GM18517 (cell line): ENCODE data around the gene SCN4A.
"Not testable (repeated sequence)": the region's sequence is repeated elsewhere in the genome, so short reads cannot be mapped to it uniquely, and the experiment has no call there.

ENCODE experiments used
- ATAC-seq: cut with Tn5 transposase; IDR thresholded peaks from one replicate; pipeline ENCODE4 v1.9.1; 2021; ENCODE audit warnings: mild to moderate bottlenecking, moderate library complexity; ENCODE audit not compliant: unreplicated experiment

SCN4A gene

DNA sequence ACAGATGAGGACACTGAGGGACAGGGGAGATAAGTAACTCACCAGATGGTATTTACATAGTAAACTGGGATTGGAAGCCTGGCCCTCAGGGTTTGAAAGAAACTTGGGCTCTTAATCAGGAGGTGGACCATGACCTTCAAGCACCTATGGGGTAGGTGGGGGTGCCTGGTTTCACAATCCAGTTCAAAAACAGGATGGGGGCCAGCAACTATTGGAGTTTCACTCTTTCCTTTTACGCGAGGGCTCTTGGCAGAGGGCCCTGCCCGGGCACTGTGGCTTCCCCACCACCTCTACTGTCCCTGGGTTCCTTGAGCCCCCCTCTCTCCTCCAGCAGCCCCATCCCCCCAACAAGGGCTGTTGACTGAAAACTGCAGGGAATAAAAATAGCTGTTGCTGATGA is 14.1 kb upstream of the SCN4A start:
- ATAC-seq, result no peak

- no peak for ATAC-seq
Measured at GRCh38 chr17:63985387-63986140, 12.8 kb upstream of the SCN4A start.

- ATAC-seq, result no peak
Measured at GRCh38 chr17:63984651-63985386, 12.1 kb upstream of the SCN4A start.

DNA sequence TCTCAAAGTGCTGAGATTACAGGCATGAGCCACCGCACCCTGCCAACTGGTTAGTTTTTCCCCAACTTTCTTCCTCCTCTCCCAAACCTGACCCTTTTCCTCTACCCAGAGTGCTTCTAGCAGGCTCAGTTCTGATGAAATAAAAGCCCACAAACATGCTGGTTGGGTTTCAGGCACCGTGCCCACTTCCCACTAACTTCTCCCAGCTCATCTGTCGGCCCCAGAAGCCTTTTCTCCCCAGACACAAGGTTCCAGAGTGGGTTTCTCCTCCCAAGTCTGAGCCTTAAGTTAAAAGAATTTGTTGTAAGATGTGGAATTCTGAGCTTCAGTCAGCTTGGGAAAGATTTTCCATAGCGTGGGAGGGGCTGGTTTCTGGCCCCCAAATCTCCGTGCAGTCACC is 11.5 kb upstream of the SCN4A start:
- no peak for ATAC-seq

GRCh38 chr17:63983320-63983719 is 10.6 kb upstream of the SCN4A start:
- no peak for ATAC-seq

- ATAC-seq, result not testable (repeated sequence)
Measured at GRCh38 chr17:63982641-63983040, 9.9 kb upstream of the SCN4A start.

GRCh38 chr17:63978272-63979200 is 5.8 kb upstream of the SCN4A start:
- no peak for ATAC-seq

- ATAC-seq, result no peak
Measured at GRCh38 chr17:63976702-63977101, 4.0 kb upstream of the SCN4A start.

DNA sequence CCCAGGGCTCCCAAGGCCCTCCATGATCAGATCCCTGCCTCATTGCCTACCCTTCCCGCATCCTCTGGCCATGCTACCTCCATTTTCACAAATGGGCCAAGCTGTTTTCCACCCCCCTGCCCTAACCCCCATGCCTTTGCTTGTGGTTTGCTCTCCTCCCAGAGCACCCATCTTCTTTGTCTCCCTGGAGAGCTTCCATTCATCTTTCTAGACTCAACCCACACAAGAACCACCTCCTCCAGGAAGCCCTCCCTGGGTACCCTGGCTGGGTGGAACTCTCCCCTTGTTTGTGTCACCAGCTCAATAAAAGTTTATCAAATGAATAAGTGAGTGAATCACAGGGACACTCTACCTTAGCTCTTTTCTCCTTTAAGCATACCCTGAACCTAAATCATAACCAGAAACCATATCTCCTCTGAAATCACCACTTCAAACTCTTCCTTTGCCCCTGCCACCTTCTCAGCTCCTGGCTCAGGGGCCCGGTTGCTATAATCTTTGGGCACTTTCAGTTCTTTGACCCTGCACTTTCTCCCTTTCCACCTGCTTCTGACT is 2.9 kb upstream of the SCN4A start:
- ATAC-seq, result no peak

DNA sequence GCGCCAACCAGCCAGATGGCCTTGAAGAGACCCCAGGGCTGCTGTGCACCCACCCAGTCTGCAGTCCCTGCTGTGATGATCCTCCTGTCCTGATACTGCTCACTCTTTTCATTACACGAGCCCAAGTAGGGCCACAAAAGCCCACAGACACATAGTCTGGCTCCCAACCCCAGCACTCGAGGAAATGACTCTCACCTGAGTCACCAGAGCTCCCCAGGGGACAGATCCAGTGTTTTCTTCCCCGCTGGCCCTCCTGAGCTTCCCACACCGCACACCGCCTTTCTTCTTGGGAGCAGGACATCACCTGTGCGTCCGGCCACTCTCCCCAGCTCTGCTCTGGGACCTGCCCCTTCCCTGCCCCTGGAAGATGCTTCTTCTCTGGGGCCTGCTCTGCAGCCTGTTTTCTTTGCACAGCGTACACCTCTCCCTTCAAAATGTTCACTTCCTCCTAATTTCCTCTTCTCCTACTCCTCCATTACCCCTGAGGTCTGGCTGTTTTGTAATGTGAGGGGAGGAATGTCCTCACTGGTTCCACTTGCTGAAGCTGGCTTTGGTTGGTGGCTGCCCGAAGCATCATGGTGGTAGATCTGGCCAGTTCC is 2.0 kb upstream of the SCN4A start:
- no peak for ATAC-seq

GRCh38 chr17:63973930-63974593 is 1.3 kb upstream of the SCN4A start:
- no peak for ATAC-seq

- no peak for ATAC-seq
Measured at GRCh38 chr17:63973247-63973646, 529 bp upstream of the SCN4A start.

- no peak for ATAC-seq
Measured at GRCh38 chr17:63969278-63969677, 3.4 kb downstream of the SCN4A start.

GRCh38 chr17:63967953-63968352 is 4.8 kb downstream of the SCN4A start:
- ATAC-seq, result no peak

DNA sequence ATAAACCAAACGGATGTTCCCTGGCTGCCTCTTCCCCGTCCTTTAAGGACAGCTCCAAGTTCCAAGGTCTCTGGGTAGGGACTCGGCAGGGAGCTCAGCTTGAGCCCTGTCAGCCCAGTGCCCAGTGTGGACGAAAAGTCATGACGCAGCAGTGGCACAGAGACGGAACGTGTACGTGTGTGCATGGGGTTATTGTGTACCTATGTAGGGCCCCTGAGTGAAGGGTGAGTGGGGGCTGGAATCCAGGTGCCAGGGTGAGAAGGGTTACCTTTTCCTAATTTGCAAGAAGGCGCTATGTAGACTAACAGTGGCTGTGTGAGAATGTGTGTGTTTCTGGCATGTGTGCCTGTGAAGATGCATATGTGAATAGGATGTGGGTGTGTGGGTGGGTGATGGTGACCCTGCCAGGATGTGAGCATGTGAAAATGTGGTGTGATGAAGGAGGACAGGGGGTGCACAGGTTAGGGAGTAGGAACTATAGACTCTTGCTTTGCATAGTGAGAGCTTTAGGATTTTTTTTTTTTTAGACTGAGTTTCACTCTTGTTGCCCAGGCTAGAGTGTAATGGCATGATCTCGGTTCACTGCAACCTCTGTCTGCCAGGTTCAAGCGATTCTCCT is 6.0 kb downstream of the SCN4A start:
- ATAC-seq, result peak; percentile 77

DNA sequence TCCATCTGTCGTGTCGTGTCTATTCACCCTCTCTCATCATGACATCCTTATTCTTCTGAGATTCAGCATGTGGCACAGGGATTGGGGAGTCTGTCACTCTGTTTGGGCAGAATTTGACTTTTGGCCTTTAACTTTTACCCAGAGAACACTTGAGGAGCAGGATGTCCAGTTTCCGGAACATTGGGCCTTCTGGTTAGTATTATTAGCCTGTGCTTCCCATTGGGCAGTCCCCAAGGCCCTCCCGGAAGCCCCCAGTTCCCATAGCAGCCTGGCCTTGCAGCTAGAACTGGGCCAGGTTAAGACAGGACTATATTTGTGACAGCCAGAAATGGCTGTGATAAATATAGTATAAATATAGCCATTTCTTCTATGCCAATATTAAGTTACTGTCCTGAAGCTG is 9.6 kb downstream of the SCN4A start:
- ATAC-seq, result no peak

DNA sequence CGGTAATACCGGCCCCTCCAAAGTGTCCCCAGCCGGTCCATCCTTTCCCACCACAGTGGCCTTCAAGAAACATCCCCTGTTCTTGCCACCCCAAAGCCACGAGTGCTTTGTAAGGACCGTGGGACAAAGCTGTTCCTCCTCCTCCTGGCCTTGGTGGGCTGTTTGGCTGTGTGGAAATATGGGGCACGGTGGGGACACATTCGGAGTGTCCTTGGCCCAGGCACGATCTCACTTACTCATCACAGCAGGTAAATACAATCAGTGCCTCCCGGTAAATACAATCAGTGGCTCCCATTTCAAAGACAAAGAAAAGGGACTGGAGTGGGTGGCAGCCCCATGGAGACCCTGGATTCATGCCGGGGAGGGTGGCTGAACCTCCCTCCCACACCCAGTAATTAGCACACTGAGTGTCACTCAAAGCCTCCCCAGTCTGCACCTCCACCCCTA is 10.4 kb downstream of the SCN4A start:
- ATAC-seq, result no peak

- no peak for ATAC-seq
Measured at GRCh38 chr17:63961355-63962212, 11.1 kb downstream of the SCN4A start.

GRCh38 chr17:63960430-63960829 is 12.3 kb downstream of the SCN4A start:
- ATAC-seq, result no peak
